OCI-LY7 (cell line): ENCODE results near the gene IRF8.

Source experiments
- EZH2phosphoT487 ChIP-seq: fragments of 200-600 bp; sonication (generic); IDR thresholded peaks from 2 replicates; pipeline ENCODE4 v1.6.1; 2018; ENCODE audit warnings: low read depth, borderline replicate concordance, mild to moderate bottlenecking, mixed run types, antibody characterized with exemption, low read length, moderate library complexity, mixed read lengths
- TF ChIP-seq, protein P1 (sequence below): fragments of 200-600 bp; sonication (generic); conservative IDR thresholded peaks from 2 replicates; pipeline ENCODE4 v1.5.1; 2014; ENCODE audit warnings: mild to moderate bottlenecking, antibody characterized with exemption, low read length, moderate library complexity, mixed read lengths

DNA sequence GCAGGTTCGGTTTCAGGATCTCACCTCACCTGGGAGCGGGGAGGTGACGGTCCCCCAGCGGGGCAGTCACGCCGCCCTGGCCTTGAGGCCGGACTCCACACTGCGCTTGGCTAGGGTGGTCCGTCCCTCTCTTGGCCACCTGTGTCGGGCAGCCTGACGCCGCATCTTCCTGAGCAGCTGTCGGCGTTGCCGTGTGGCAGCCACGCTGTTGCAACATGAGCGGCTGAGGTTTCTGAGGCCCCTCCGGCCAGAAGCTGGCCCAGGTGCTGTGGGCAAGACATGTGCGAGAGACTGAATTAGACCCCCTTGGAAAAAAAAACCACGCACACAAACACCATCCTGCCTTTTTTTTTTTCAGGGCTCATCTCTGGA, 49.2 kb downstream of the IRF8 start:
- TF ChIP-seq, protein P1, sequence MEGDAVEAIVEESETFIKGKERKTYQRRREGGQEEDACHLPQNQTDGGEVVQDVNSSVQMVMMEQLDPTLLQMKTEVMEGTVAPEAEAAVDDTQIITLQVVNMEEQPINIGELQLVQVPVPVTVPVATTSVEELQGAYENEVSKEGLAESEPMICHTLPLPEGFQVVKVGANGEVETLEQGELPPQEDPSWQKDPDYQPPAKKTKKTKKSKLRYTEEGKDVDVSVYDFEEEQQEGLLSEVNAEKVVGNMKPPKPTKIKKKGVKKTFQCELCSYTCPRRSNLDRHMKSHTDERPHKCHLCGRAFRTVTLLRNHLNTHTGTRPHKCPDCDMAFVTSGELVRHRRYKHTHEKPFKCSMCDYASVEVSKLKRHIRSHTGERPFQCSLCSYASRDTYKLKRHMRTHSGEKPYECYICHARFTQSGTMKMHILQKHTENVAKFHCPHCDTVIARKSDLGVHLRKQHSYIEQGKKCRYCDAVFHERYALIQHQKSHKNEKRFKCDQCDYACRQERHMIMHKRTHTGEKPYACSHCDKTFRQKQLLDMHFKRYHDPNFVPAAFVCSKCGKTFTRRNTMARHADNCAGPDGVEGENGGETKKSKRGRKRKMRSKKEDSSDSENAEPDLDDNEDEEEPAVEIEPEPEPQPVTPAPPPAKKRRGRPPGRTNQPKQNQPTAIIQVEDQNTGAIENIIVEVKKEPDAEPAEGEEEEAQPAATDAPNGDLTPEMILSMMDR: no peak
- no peak for TF ChIP-seq EZH2phosphoT487
